Thyroid gland (tissue), 4 donors: ENCODE measurements around the gene TNNT2. TPM values are rescaled to one million over a fixed set of nuclear protein-coding genes. Genes with fewer than 3 reads are reported as not detected.

Source experiments
- DNase-seq, 2 donors: peaks; one replicate each; pipeline ENCODE4 v3.0.0-alpha.2; 2019
- H3K27ac ChIP-seq, 3 donors: fragments of 200-600 bp; sonication (generic); 1 replicate in 2 of 3; 2 replicates in 1 of 3; pipeline ENCODE4 v1.5.1; 2016 to 2019; ENCODE audit warnings: mild to moderate bottlenecking in 1 of 3, moderate library complexity in 1 of 3
- H3K27me3 ChIP-seq: fragments of 200-600 bp; sonication (generic); one replicate; pipeline ENCODE4 v1.5.1; 2019
- H3K36me3 ChIP-seq, 2 donors: fragments of 200-600 bp; sonication (generic); one replicate each; pipeline ENCODE4 v1.5.1; 2016 to 2019
- H3K4me1 ChIP-seq, 2 donors: fragments of 200-600 bp; sonication (generic); one replicate each; pipeline ENCODE4 v1.5.1; 2017 to 2019
- H3K4me3 ChIP-seq, 3 donors: fragments of 200-600 bp; sonication (generic); replicated peaks in 1 of 3; 1 replicate in 2 of 3; 2 replicates in 1 of 3; pipeline ENCODE4 v1.5.1; 2016; ENCODE audit warnings: mild to moderate bottlenecking in 1 of 3
- H3K9me3 ChIP-seq: fragments of 200-600 bp; sonication (generic); one replicate; pipeline ENCODE4 v1.5.1; 2017
- POLR2A ChIP-seq, 2 donors: fragments of 450-650 bp; IDR thresholded peaks; one replicate each; pipeline ENCODE4 v1.6.1; 2017; ENCODE audit warnings: antibody characterized with exemption in 2 of 2, mild to moderate bottlenecking in 2 of 2, moderate library complexity in 1 of 2
- WGBS, 2 donors: methylation state at CpG; one replicate each; pipeline ENCODE4 v1.1.5; 2017; 5-methylcytosine and 5-hydroxymethylcytosine counted together
- intact Hi-C: fragments of 100-400 bp; cut with DNase I; formaldehyde crosslinking; loops from one replicate; pipeline ENCODE4 v1.15.1; 2023
- total RNA-seq, 4 donors: library from RNA; depleted of rRNA; stranded (reverse); fragments of >200 nt; gene quantifications; one replicate each; pipeline ENCODE4 v1.2.3, GENCODE V29; 2016
- TF ChIP-seq, protein P1 (sequence below), 6 experiments: fragments of 200-600 bp in 3 of 6; fragments of 450-650 bp in 3 of 6; sonication (generic) in 3 of 6; IDR thresholded peaks; one replicate each; pipeline ENCODE4 v1.5.1; 2016 to 2019; ENCODE audit warnings: antibody characterized with exemption in 6 of 6, mild to moderate bottlenecking in 2 of 6, inconsistent platforms in 1 of 6, moderate library complexity in 1 of 6

Gene TNNT2
- total RNA-seq, 4 donors from 2014 or later, result 0.24 TPM; not detected in 3

DNA sequence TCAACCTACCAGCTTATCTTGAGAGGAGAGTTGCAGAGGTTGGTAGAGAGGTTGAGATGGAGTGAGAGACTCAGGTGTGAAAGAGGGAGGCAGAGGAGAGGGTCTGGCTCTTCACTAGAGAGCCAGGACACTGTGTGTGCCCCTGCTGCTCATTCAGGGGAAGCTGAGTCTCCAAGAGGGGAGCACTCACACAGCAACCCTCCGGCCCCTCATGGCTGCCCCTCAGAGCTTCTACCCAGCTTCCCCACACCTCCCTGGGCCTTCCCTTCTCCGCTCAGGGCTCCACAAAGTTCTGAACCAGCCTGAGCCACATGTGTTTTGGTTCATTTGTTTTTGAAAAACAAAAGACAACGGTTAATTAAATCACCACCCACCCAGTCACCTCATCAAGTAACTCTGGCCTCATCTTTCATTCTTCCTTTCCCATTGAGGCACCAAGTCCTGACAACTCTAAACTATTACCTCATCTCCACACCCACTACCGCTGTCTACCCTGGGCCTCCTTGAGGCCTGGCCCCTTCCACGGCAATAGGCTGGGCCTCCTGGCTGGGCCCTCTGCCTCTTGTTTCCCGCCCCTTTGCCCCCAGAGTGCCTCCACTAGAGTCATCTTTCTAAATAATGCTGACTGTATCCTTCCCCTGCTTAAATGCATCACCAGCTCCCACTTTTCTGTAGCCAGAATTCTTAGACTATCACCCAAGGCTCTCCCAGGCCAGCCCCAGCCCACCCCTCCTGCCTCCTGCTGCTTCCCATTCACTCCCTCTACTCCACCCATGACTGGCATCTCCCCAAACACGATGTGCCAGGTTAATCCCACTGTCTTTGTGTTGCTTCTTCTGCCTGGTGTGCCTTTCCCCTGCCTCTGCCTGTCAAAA lies 33.0 kb downstream of the TNNT2 start:
- intact Hi-C loops, result no loop called here
- Histone ChIP-seq H3K27ac (no peak overlapping the region), H3K4me3 (no peak overlapping the region), H3K4me1 (no peaks in the 10 kb centered on the region), H3K27me3 (no peaks in the 10 kb centered on the region), H3K36me3 (no peaks in the 10 kb centered on the region), H3K9me3 (no peaks in the 10 kb centered on the region)
- 73 to 74% methylated on average over 7 of the region's 7 CpGs for WGBS, 2 donors
- TF ChIP-seq, protein P1, sequence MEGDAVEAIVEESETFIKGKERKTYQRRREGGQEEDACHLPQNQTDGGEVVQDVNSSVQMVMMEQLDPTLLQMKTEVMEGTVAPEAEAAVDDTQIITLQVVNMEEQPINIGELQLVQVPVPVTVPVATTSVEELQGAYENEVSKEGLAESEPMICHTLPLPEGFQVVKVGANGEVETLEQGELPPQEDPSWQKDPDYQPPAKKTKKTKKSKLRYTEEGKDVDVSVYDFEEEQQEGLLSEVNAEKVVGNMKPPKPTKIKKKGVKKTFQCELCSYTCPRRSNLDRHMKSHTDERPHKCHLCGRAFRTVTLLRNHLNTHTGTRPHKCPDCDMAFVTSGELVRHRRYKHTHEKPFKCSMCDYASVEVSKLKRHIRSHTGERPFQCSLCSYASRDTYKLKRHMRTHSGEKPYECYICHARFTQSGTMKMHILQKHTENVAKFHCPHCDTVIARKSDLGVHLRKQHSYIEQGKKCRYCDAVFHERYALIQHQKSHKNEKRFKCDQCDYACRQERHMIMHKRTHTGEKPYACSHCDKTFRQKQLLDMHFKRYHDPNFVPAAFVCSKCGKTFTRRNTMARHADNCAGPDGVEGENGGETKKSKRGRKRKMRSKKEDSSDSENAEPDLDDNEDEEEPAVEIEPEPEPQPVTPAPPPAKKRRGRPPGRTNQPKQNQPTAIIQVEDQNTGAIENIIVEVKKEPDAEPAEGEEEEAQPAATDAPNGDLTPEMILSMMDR (IDR thresholded peaks at IDR 0.05), result no peak
- TF ChIP-seq POLR2A (IDR thresholded peaks at IDR 0.05), result no peak
- no peak for DNase-seq

DNA sequence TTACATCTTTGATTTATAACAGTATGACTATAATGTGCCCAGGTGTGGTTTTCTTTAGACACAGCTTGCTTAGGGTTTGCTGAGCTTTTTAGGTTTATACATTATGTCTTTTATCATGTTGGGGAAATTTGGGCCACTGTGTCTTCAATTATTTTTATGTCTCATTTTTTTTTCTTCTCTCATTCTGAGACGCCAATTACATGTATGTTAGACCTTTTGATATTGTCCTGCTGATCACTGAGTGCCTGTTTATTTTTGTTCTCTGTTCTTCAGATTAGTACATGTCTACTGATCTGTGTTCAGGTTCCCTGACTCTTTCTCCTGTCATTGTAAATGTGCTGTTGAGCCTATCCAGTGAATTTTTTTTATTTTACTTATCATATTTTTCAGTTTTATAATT lies 36.1 kb downstream of the TNNT2 start:
- H3K9me3 ChIP-seq, result no peaks in the 10 kb centered on the region
- H3K27me3 ChIP-seq, result no peaks in the 10 kb centered on the region
- no peak overlapping the region for H3K4me3 ChIP-seq
- H3K36me3 ChIP-seq, result no peaks in the 10 kb centered on the region
- no peaks in the 10 kb centered on the region for H3K4me1 ChIP-seq
- DNase-seq, result no peak
- TF ChIP-seq POLR2A (IDR thresholded peaks at IDR 0.05), result no peak
- TF ChIP-seq, protein P1 (IDR thresholded peaks at IDR 0.05), result no peak
- WGBS, 2 donors, result 90% methylated on average over 1 of the region's 1 CpG
- intact Hi-C loops, result no loop called here
- H3K27ac ChIP-seq, result no peak overlapping the region

DNA sequence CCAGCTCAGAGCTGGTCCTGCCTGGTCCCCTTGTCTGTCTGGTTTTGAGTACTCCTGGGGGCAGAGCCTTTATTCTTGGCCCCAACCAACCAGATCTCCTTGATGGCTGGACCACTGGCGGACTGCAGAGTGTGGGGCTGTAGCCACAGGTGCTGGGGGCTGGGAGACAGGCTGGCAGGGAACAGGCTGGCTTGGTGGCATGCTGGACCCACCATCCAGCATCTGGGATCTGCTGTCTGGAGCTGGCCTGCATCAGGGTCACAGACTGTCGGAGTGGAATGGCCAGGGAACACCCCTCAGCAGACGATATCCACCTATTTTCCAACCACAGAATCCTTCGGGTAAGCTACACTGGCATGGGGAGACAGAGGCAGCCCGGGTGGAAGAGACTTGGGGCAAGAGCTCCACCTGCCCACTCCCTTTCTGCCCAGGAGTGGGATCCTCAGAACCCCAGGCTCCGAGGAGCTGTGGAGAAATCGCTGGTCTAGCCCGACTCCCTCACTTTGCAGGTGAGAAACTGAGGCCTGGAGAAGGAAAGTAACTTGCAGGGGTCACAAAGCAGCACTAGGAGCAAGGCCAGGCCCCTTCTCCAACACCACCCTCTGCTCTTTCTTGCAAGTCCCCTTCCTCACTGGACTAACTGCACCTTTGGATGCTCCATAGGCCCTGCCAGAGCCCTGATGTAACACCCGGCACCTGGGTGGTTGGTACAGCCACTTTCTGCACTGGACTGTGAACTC lies 40.6 kb downstream of the TNNT2 start:
- intact Hi-C loops, result no loop called here

DNA sequence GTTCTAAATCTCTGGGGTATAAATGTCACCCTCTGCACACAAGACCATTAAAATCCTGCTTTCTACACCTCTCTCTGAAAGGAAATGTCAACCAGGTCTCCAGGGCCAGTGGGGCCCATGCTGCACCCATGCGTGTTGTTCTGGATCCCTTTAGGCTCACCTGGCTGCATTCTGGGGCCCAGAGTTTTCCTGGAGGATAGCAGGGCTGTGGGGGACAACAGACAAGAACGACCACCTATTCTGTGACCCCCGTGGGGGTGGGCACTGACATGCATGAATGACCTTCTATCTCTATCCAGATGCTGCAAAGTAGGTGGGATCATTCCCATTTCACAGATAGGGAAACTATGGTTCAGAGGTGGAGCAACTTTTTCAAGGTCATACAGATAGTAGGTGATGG lies 41.6 kb downstream of the TNNT2 start:
- TF ChIP-seq, protein P1 (IDR thresholded peaks at IDR 0.05), result no peak
- no peak for TF ChIP-seq POLR2A (IDR thresholded peaks at IDR 0.05)
- Histone ChIP-seq H3K27ac (no peak overlapping the region), H3K4me3 (no peak overlapping the region), H3K9me3 (no peaks in the 10 kb centered on the region), H3K36me3 (no peaks in the 10 kb centered on the region), H3K4me1 (no peaks in the 10 kb centered on the region), H3K27me3 (no peaks in the 10 kb centered on the region)
- no peak for DNase-seq
- 76 to 82% methylated on average over 3 of the region's 3 CpGs for WGBS, 2 donors
- intact Hi-C loops, result no loop called here

More for the DNA sequence above, 40.6 kb downstream of the TNNT2 start:
- Histone ChIP-seq H3K36me3 (no peaks in the 10 kb centered on the region), H3K27me3 (no peaks in the 10 kb centered on the region), H3K9me3 (no peaks in the 10 kb centered on the region), H3K4me3 (no peak overlapping the region), H3K4me1 (no peaks in the 10 kb centered on the region), H3K27ac (no peak overlapping the region)
- 91 to 98% methylated on average over 4 to 8 of the region's 9 CpGs for WGBS, 2 donors
- TF ChIP-seq, protein P1 (IDR thresholded peaks at IDR 0.05), result no peak
- TF ChIP-seq POLR2A (IDR thresholded peaks at IDR 0.05), result no peak
- DNase-seq, result no peak
